Liver (tissue), 9 donors: ENCODE results near the gene KYAT1. TPM values are rescaled to one million over a fixed set of nuclear protein-coding genes. Genes with fewer than 3 reads are reported as not detected.
"Not testable (repeated sequence)": the region's sequence is repeated elsewhere in the genome, so short reads cannot be mapped to it uniquely, and the experiment has no call there.

Experiments used
- DNase-seq: peaks from one replicate; pipeline ENCODE4 v3.0.0-alpha.2; 2017; ENCODE audit warnings: low spot score
- H3K27ac ChIP-seq, 2 donors: one replicate each; pipeline ENCODE4 v1.7.0; 2013; ENCODE audit warnings: inconsistent platforms in 2 of 2, low read length in 2 of 2, control low read depth in 1 of 2, low read depth in 1 of 2, mild to moderate bottlenecking in 1 of 2
- H3K27me3 ChIP-seq, 4 donors: one replicate each; pipeline versions ENCODE4 v1.6.1 to v1.7.0; 2013; ENCODE audit warnings: low read length in 3 of 4, inconsistent platforms in 1 of 4, mild to moderate bottlenecking in 1 of 4, moderate library complexity in 1 of 4; ENCODE audit not compliant: control insufficient read depth in 4 of 4, insufficient read depth in 4 of 4
- H3K36me3 ChIP-seq, 4 donors: one replicate each; pipeline versions ENCODE4 v1.6.1 to v1.7.0; 2013; ENCODE audit warnings: low read length in 3 of 4, mild to moderate bottlenecking in 3 of 4, low read depth in 1 of 4, moderate library complexity in 1 of 4; ENCODE audit not compliant: control insufficient read depth in 4 of 4, insufficient read depth in 3 of 4
- H3K4me1 ChIP-seq, 4 donors: one replicate each; pipeline versions ENCODE4 v1.6.1 to v1.7.0; 2013; ENCODE audit warnings: low read length in 3 of 4, mild to moderate bottlenecking in 3 of 4, moderate library complexity in 1 of 4; ENCODE audit not compliant: control insufficient read depth in 4 of 4, insufficient read depth in 4 of 4
- H3K4me3 ChIP-seq, 3 donors: one replicate each; pipeline versions ENCODE4 v1.6.1 to v1.7.0; 2013; ENCODE audit warnings: low read length in 3 of 3, control low read depth in 1 of 3, low read depth in 1 of 3, mild to moderate bottlenecking in 1 of 3
- H3K9ac ChIP-seq, 2 donors: one replicate each; pipeline ENCODE4 v1.7.0; 2013; ENCODE audit warnings: low read length in 2 of 2, mild to moderate bottlenecking in 2 of 2, moderate library complexity in 2 of 2, control low read depth in 1 of 2, low read depth in 1 of 2
- H3K9me3 ChIP-seq, 4 donors: one replicate each; pipeline versions ENCODE4 v1.6.1 to v1.7.0; 2013; ENCODE audit warnings: low read length in 3 of 4; ENCODE audit not compliant: control insufficient read depth in 4 of 4
- EGR1 ChIP-seq, 2 donors: IDR thresholded peaks; 2 replicates each; pipeline ENCODE4 v1.6.1; 2016 to 2018; ENCODE audit warnings: antibody characterized with exemption in 2 of 2, low read depth in 2 of 2
- FOXA1 ChIP-seq: IDR thresholded peaks from 2 replicates; pipeline ENCODE4 v1.6.1; 2016; ENCODE audit warnings: antibody characterized with exemption
- FOXA2 ChIP-seq: IDR thresholded peaks from 2 replicates; pipeline ENCODE4 v1.6.1; 2016; ENCODE audit warnings: antibody characterized with exemption
- GABPA ChIP-seq, 2 donors: IDR thresholded peaks in 1 of 2; conservative IDR thresholded peaks in 1 of 2; 2 replicates each; pipeline ENCODE4 v1.6.1; 2016; ENCODE audit warnings: antibody characterized with exemption in 2 of 2, mild to moderate bottlenecking in 1 of 2, moderate library complexity in 1 of 2
- HNF4A ChIP-seq, 2 donors: conservative IDR thresholded peaks; 2 replicates each; pipeline ENCODE4 v1.6.1; 2016; ENCODE audit warnings: antibody characterized with exemption in 2 of 2, mild to moderate bottlenecking in 2 of 2
- HNF4G ChIP-seq: IDR thresholded peaks from 2 replicates; pipeline ENCODE4 v1.6.1; 2016; ENCODE audit warnings: antibody characterized with exemption
- JUND ChIP-seq, 2 donors: IDR thresholded peaks; 2 replicates each; pipeline ENCODE4 v1.6.1; 2016; ENCODE audit warnings: antibody characterized with exemption in 2 of 2
- NR2F2 ChIP-seq: IDR thresholded peaks from 2 replicates; pipeline ENCODE4 v1.6.1; 2016; ENCODE audit warnings: antibody characterized with exemption
- YY1 ChIP-seq: IDR thresholded peaks from 2 replicates; pipeline ENCODE4 v1.6.1; 2016; ENCODE audit warnings: antibody characterized with exemption, mild to moderate bottlenecking
- WGBS: extraction: QIAGEN DNeasy Blood & Tissue Kit; methylation state at CpG from one replicate; pipeline ENCODE4 v1.1.7; 2013; 5-methylcytosine and 5-hydroxymethylcytosine counted together
- polyA plus RNA-seq, 2 donors: library from polyadenylated mRNA; stranded (reverse) in 1 of 2; unstranded in 1 of 2; fragments of 200-250 nt in 1 of 2; fragments of >200 nt in 1 of 2; fragmentation: Nextera tagmentation in 1 of 2; extraction: Ambion mirVana in 1 of 2; gene quantifications; one replicate each; pipeline versions ENCODE4 v1.2.1 to v1.2.3, GENCODE V29; 2013 to 2015
- total RNA-seq, 2 donors: library from RNA; depleted of rRNA; stranded (reverse); fragments of >200 nt; gene quantifications; one replicate each; pipeline ENCODE4 v1.2.3, GENCODE V29; 2014
- TF ChIP-seq, protein P1 (sequence below): fragments of 150-350 bp; IDR thresholded peaks from 2 replicates; pipeline ENCODE4 v1.5.1; 2017; ENCODE audit warnings: improper control_type of control experiment, low read depth, low read length; ENCODE audit not compliant: missing input control
- TF ChIP-seq, protein P2 (sequence below): IDR thresholded peaks from 2 replicates; pipeline ENCODE4 v1.6.1; 2016; ENCODE audit warnings: antibody characterized with exemption
- TF ChIP-seq, protein P3 (sequence below): IDR thresholded peaks from 2 replicates; pipeline ENCODE4 v1.6.1; 2016; ENCODE audit warnings: antibody characterized with exemption, mild to moderate bottlenecking
- TF ChIP-seq, protein P4 (sequence below): IDR thresholded peaks from 2 replicates; pipeline ENCODE4 v1.6.1; 2016; ENCODE audit warnings: antibody characterized with exemption
- TF ChIP-seq, protein P5 (sequence below): IDR thresholded peaks from 2 replicates; pipeline ENCODE4 v1.6.1; 2016; ENCODE audit warnings: antibody characterized with exemption
- donor health status: healthy.
- donor health status: healthy.
- donor health status: healthy.
- donor health status: healthy.
- donor health status: healthy.

KYAT1 gene
- total and polyA plus RNA-seq, 4 donors: 3.8 to 8.1 (median 7.4) TPM

DNA sequence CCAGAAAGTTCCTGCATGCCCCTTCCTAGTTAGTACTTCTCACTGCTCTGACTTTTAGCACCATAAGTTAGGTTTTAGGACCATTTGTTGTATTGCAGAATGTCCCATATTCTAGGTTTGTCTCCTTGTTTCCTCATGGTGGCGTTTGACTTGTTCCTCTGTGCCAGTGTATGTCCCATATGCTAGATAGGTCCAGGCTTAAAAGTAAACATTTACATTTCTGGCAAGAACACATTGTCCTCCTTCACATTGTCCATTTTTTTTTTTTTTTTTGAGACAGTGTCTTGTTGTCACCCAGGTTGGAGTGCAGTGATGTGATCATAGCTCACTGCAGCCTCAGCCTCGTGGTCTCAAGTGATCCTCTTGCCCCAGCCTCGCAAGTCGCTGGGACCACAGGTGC lies 79.3 kb downstream of the KYAT1 start (continued):
- TF ChIP-seq, protein P1, sequence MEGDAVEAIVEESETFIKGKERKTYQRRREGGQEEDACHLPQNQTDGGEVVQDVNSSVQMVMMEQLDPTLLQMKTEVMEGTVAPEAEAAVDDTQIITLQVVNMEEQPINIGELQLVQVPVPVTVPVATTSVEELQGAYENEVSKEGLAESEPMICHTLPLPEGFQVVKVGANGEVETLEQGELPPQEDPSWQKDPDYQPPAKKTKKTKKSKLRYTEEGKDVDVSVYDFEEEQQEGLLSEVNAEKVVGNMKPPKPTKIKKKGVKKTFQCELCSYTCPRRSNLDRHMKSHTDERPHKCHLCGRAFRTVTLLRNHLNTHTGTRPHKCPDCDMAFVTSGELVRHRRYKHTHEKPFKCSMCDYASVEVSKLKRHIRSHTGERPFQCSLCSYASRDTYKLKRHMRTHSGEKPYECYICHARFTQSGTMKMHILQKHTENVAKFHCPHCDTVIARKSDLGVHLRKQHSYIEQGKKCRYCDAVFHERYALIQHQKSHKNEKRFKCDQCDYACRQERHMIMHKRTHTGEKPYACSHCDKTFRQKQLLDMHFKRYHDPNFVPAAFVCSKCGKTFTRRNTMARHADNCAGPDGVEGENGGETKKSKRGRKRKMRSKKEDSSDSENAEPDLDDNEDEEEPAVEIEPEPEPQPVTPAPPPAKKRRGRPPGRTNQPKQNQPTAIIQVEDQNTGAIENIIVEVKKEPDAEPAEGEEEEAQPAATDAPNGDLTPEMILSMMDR: no peak
- TF ChIP-seq FOXA2: no peak
- TF ChIP-seq FOXA1: no peak
- TF ChIP-seq GABPA (IDR thresholded peaks at IDR 0.05 in 1 of 2, conservative IDR thresholded peaks at IDR 0.05 in 1 of 2): no peak
- TF ChIP-seq JUND (IDR thresholded peaks at IDR 0.05): no peak

DNA sequence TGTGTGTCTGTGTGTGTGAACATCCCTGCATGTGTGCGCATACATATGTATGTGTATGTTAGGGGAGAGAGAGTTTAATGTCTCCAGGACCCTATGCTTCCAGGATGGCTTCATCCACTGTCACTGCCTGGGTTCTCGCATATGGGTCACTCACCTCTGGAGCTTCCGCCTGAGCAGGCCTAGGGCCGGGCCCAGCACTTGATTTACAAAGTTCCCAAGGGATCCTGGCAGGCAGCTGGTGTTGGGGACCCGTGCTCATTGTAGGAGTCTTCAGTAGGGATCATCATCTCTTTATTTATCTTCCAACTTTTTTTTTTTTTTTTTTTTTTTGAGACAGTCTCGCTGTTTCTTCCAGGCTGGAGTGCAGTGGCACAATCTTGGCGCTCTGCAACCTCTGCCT lies 81.7 kb downstream of the KYAT1 start:
- WGBS: 96% methylated on average over 7 of the region's 7 CpGs
- Histone ChIP-seq H3K4me1 (no peaks in the 10 kb centered on the region), H3K9me3 (no peaks in the 10 kb centered on the region), H3K27ac (no peak overlapping the region), H3K27me3 (no peaks in the 10 kb centered on the region), H3K4me3 (no peak overlapping the region), H3K36me3 (peaks cover 13 to 59% (median 41%) of the 10 kb centered on the region in 4 donors), H3K9ac (no peak overlapping the region)
- DNase-seq: no peak
- TF ChIP-seq HNF4G: no peak

DNA sequence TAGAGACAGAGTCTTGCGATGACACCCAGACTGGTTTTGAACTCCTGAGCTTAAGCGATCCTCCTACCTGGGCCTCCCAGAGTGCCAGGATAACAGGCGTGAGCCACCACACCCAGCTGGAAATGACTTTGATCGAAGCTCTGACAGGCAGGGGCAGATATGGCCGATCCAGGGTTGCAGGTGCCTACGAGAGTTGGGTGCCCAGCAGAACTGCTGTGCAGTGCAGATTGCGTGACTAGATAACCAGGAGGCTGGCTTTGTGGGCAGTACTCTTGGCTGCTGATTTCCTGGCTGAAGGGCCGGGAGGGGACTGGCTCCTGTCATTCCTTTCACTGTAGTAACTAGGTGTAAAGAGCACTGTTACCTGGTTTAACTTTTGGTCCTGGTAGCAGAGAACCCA lies 82.9 kb downstream of the KYAT1 start:
- no peak overlapping the region for H3K27ac ChIP-seq
- H3K27me3 ChIP-seq: no peaks in the 10 kb centered on the region
- WGBS: 88% methylated on average over 8 of the region's 8 CpGs
- H3K4me1 ChIP-seq: peaks cover 0 to 6% (median 2%) of the 10 kb centered on the region in 4 donors
- no peak for DNase-seq
- no peak overlapping the region for H3K9ac ChIP-seq
- no peak overlapping the region for H3K4me3 ChIP-seq
- H3K9me3 ChIP-seq: no peaks in the 10 kb centered on the region
- TF ChIP-seq HNF4A (conservative IDR thresholded peaks at IDR 0.05) (no peak), GABPA (IDR thresholded peaks at IDR 0.05 in 1 of 2, conservative IDR thresholded peaks at IDR 0.05 in 1 of 2) (no peak), FOXA2 (no peak), JUND (IDR thresholded peaks at IDR 0.05) (no peak), HNF4G (no peak), FOXA1 (no peak), EGR1 (IDR thresholded peaks at IDR 0.05; ENCODE audit: low read depth in 2 of 2) (no peak), NR2F2 (no peak), YY1 (no peak)
- TF ChIP-seq, protein P2, sequence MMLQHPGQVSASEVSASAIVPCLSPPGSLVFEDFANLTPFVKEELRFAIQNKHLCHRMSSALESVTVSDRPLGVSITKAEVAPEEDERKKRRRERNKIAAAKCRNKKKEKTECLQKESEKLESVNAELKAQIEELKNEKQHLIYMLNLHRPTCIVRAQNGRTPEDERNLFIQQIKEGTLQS: no peak
- TF ChIP-seq, protein P3, sequence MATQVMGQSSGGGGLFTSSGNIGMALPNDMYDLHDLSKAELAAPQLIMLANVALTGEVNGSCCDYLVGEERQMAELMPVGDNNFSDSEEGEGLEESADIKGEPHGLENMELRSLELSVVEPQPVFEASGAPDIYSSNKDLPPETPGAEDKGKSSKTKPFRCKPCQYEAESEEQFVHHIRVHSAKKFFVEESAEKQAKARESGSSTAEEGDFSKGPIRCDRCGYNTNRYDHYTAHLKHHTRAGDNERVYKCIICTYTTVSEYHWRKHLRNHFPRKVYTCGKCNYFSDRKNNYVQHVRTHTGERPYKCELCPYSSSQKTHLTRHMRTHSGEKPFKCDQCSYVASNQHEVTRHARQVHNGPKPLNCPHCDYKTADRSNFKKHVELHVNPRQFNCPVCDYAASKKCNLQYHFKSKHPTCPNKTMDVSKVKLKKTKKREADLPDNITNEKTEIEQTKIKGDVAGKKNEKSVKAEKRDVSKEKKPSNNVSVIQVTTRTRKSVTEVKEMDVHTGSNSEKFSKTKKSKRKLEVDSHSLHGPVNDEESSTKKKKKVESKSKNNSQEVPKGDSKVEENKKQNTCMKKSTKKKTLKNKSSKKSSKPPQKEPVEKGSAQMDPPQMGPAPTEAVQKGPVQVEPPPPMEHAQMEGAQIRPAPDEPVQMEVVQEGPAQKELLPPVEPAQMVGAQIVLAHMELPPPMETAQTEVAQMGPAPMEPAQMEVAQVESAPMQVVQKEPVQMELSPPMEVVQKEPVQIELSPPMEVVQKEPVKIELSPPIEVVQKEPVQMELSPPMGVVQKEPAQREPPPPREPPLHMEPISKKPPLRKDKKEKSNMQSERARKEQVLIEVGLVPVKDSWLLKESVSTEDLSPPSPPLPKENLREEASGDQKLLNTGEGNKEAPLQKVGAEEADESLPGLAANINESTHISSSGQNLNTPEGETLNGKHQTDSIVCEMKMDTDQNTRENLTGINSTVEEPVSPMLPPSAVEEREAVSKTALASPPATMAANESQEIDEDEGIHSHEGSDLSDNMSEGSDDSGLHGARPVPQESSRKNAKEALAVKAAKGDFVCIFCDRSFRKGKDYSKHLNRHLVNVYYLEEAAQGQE: no peak
- TF ChIP-seq, protein P1: no peak
- TF ChIP-seq, protein P4, sequence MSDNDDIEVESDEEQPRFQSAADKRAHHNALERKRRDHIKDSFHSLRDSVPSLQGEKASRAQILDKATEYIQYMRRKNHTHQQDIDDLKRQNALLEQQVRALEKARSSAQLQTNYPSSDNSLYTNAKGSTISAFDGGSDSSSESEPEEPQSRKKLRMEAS: no peak
- TF ChIP-seq, protein P5, sequence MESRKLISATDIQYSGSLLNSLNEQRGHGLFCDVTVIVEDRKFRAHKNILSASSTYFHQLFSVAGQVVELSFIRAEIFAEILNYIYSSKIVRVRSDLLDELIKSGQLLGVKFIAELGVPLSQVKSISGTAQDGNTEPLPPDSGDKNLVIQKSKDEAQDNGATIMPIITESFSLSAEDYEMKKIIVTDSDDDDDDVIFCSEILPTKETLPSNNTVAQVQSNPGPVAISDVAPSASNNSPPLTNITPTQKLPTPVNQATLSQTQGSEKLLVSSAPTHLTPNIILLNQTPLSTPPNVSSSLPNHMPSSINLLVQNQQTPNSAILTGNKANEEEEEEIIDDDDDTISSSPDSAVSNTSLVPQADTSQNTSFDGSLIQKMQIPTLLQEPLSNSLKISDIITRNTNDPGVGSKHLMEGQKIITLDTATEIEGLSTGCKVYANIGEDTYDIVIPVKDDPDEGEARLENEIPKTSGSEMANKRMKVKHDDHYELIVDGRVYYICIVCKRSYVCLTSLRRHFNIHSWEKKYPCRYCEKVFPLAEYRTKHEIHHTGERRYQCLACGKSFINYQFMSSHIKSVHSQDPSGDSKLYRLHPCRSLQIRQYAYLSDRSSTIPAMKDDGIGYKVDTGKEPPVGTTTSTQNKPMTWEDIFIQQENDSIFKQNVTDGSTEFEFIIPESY: no peak
- H3K36me3 ChIP-seq: peaks cover 11 to 56% (median 38%) of the 10 kb centered on the region in 4 donors

DNA sequence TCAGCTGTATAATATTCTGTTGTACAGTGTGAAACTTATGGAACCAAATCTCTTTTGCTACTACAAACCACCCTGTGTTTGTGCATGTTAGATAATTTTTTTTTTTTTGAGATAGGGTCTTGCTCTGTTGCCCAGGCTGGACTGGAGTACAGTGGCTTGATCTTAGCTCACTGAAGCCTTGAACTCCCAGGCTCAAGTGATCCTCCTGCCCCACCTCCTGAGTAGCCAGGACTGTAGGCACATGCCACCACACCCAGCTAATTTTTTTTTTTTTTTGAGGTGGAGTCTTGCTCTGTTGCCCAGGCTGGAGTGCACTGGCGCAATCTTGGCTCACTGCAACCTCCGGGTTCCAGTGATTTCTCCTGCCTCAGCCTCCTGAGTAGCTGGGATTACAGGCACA lies 86.8 kb downstream of the KYAT1 start:
- peaks cover 2 to 51% (median 28%) of the 10 kb centered on the region in 4 donors for H3K36me3 ChIP-seq

More for the DNA sequence above, 86.8 kb downstream of the KYAT1 start:
- DNase-seq, H3K27ac ChIP-seq, H3K9me3 ChIP-seq, H3K27me3 ChIP-seq, H3K4me3 ChIP-seq, H3K9ac ChIP-seq: not testable (repeated sequence)
- WGBS: 49% methylated on average over 2 of the region's 2 CpGs
- peaks cover 0 to 26% (median 19%) of the 10 kb centered on the region in 4 donors for H3K4me1 ChIP-seq
